NCI-H748 treated with DMSO at 0.1 percent for 48 hours (cell line): ENCODE measurements around the gene NDUFB10.
A peak's percentile ranks its signal among the peaks of the same experiment; 100 is the strongest.

ENCODE experiments used
- DNase-seq: peaks from one replicate; lab custom pipeline; 2025; lab: John Stamatoyannopoulos, UW

NDUFB10 gene

GRCh38 chr16:1971796-1972489, 12.6 kb downstream of the NDUFB10 start, which contains the start of gene TBL3:
TSS of gene TBL3 (plus strand) at chr16:1972053. CDS start at chr16:1972165, 112 bp downstream.
- DNase-seq = peak; percentile 70

- DNase-seq = no peak
These were observed 13.1 kb downstream of the NDUFB10 start for GRCh38 chr16:1972490-1972877.

GRCh38 chr16:1973461-1974156, 14.3 kb downstream of the NDUFB10 start:
- no peak for DNase-seq

- no peak for DNase-seq
These were observed 15.1 kb downstream of the NDUFB10 start for GRCh38 chr16:1974157-1975070.

- DNase-seq = no peak
These were observed 16.3 kb downstream of the NDUFB10 start for GRCh38 chr16:1975432-1976215.

- no peak for DNase-seq
These were observed 16.8 kb downstream of the NDUFB10 start for GRCh38 chr16:1976216-1976520.

- DNase-seq = no peak
These were observed 17.9 kb downstream of the NDUFB10 start for GRCh38 chr16:1976951-1977874.

- DNase-seq = no peak
These were observed 18.5 kb downstream of the NDUFB10 start for GRCh38 chr16:1977875-1978268.

GRCh38 chr16:1978476-1979120, 19.3 kb downstream of the NDUFB10 start:
- DNase-seq = no peak

- peak; percentile 34 for DNase-seq
These were observed 20.1 kb downstream of the NDUFB10 start for GRCh38 chr16:1979271-1980029.

- DNase-seq = no peak
These were observed 20.9 kb downstream of the NDUFB10 start for GRCh38 chr16:1980030-1980769.

- DNase-seq = no peak
These were observed 21.4 kb downstream of the NDUFB10 start for GRCh38 chr16:1980770-1981087.

GRCh38 chr16:1981398-1981836, 22.1 kb downstream of the NDUFB10 start, which contains the start of gene NOXO1:
TSS of gene NOXO1 (minus strand) at chr16:1981469. CDS start at chr16:1981179, 290 bp downstream.
- DNase-seq = no peak

- DNase-seq = no peak
These were observed 22.7 kb downstream of the NDUFB10 start for GRCh38 chr16:1982013-1982433.

GRCh38 chr16:1982991-1983543, 23.7 kb downstream of the NDUFB10 start:
- DNase-seq = no peak

- DNase-seq = peak; percentile 62
These were observed 24.4 kb downstream of the NDUFB10 start, which contains the start of gene GFER for GRCh38 chr16:1983544-1984346. TSS of gene GFER (plus strand) at chr16:1984193. CDS start at chr16:1984219, 26 bp downstream.
